HG03520 (cell line): ENCODE results near the gene PNMA1.
A peak's percentile ranks its signal among the peaks of the same experiment; 100 is the strongest.

Experiments
- ATAC-seq: cut with Tn5 transposase; IDR thresholded peaks from one replicate; pipeline ENCODE4 v1.9.1; 2021; ENCODE audit warnings: mild to moderate bottlenecking, moderate library complexity; ENCODE audit not compliant: unreplicated experiment

Gene PNMA1

DNA sequence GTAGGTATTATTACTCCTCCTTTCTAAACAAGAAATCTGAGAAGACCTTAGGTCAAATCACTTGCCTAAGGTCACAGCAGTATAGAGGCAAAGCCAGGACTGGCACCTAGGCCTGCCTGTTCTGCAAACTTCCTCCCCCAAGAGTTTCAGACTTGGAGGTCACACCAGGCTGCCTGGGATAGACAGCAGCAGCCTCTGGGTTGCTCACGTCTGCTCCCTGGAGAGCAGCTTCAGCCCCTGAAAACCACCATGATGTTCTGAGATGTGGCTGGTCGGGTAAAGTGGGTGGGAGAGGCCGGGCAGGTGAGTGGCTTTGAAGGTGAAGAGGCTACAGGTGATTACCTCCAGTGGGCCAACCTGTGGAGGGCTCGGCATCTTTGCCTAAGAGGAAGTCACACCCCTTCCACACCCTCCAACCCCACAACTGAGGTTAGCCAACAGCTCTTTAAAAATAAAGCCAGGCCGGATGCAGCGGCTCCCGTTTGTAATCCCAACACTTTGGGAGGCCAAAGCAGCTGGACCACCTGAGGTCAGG is 37.0 kb upstream of the PNMA1 start:
- no peak for ATAC-seq

DNA sequence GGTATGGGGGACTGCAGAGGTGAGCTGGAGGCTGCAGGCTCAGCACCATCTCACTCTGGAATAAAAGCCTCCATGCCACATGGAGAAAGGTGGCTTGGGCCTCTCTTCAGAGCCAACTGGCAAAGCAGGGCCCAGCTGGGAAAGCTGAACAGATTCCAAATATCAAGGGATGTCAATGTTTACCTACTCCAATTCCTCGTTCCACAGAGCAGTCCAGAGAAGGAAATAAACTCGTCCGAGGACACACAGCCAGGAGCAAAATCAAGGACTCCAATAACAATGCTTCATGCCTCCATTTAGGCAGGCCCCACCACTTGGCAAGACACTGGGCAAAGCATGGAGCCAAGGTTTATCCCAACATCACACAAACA is 36.3 kb upstream of the PNMA1 start:
- no peak for ATAC-seq

DNA sequence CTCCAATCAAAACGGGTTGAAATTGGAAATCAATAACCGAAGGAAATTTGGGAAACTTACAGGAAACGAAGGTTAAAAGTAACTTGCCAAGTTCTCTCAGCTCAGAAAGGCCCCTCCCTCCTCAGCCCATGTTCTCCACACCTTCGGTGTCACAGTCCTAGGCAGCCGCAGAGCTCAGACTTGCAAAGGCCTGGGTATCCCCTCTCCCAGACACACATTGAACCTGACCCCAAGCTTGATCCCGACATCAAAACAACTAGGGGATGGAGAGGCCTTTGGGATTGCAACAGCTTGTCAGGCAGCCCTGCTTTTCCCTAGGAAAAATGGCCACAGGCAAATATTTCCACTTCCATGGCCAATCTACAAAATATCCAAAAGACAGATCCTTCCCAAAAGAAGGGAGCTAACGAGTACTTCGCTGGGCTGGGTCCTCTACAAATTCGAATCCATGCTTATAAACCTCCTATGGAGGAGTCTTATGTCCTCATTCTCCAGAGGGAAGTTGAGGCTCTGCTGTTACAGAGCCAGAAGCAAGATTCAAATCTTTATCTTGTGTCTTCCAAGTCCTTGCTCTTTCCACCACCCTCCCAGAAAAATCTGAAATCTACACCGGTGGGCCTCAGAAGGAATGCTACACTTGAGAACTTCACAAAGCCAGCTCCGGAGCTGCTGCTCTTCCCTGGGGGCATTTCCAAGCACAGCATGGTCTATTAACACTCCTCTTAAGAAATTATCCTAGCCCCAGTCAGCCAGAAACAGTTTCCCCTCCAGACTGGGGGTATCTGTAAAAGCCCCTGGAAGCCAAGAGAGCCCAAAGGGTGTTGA is 35.7 kb upstream of the PNMA1 start:
- ATAC-seq, result no peak

DNA sequence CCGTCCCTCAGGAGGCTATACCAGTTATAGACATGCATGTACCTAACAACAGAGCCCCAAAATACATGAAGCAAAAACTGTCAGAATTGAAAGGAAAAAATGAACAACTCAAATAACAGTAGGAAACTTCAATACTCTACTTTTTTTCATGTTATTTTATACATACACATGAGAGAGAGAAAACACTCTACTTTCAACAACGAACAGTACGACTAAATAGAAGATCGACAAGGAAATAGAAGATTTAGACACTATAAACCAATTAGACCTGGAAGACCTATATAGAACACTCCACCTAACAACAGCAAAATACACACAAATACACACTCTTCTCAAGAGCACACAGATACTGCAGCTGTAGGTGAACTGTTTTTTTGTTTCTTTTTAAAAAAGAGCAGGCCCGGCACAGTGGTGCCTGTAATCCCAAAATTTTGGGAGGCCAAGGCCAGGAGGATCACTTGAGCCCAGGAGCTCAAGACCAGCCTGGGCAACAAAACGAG is 34.7 kb upstream of the PNMA1 start:
- no peak for ATAC-seq

DNA sequence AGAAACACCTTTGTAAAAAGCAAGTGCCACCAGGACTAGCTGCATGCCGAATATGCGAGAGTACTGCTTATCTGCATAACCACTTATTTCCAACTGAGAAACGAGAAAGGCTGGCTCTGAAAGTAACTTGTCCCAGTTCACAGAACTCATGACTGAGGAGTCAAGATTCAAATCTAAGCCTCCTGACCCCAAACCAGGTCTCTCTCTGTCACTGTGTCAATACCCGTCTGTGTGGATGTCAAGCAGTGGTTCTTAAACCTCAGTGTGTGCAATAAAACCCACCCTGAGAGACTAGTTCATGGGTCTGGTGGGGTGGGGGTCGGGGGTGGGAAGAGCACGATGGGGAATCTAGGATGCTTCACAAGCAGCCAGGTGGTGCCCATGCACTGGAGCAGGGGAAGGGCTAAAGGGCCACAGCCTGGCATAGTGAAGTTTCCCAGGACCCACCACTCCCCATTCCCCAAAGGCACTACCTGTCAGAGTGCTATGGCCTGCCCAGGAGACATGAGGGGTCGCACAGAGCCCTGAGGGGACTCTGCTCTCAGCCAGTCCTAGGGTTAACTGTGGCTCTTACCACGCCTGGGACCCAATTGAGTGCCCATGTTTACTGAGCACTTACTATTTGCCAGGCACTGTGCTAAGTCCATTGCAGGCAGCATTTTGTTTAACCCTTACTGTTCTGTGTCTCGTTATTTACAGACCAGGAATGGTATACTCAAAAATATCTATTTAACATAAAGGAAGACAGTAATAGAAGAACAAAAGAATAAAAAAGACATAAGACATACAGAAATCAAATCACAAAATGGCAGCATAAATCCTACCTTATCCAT is 33.4 kb upstream of the PNMA1 start:
- ATAC-seq, result no peak

DNA sequence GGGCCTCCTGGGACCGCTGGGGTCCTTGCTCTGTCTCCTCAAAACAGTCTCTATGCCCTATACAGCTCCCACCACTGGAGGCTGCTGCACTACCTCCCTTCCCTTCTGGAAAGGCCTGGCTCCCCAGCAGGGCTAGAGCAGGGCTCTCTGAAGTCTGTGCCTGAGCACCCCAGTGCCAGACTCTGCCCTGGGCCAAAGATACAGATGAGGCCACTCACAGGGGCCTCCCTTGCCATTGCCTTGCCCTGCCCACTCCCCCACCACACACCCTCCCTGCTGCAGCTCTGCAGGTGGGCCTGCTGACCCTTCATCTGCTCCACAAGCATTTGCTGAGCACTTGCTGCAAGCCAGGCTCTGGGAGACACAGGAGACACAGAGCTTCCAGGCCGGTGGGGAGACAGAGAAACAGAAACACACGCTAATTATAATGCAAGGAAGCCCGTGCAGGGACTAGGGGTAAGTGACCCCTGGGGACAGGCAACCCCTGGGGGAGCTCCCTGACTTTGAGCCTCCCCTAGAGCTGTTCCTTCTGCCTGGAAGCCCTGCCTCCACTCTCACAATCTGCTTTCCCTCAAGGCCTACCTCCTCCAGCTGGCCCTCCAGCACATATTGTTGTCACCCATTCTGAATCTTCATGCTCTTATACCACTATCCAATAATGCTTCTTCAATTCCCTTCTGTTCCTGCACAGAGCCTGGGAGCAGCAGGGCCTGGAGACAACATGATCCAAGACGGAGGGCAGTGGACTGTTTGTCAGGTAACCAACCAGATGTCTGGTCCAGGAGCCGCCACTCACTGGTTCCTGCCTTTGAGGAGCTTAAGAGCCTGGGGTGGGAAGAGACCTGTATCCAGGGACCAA is 32.6 kb upstream of the PNMA1 start:
- no peak for ATAC-seq

DNA sequence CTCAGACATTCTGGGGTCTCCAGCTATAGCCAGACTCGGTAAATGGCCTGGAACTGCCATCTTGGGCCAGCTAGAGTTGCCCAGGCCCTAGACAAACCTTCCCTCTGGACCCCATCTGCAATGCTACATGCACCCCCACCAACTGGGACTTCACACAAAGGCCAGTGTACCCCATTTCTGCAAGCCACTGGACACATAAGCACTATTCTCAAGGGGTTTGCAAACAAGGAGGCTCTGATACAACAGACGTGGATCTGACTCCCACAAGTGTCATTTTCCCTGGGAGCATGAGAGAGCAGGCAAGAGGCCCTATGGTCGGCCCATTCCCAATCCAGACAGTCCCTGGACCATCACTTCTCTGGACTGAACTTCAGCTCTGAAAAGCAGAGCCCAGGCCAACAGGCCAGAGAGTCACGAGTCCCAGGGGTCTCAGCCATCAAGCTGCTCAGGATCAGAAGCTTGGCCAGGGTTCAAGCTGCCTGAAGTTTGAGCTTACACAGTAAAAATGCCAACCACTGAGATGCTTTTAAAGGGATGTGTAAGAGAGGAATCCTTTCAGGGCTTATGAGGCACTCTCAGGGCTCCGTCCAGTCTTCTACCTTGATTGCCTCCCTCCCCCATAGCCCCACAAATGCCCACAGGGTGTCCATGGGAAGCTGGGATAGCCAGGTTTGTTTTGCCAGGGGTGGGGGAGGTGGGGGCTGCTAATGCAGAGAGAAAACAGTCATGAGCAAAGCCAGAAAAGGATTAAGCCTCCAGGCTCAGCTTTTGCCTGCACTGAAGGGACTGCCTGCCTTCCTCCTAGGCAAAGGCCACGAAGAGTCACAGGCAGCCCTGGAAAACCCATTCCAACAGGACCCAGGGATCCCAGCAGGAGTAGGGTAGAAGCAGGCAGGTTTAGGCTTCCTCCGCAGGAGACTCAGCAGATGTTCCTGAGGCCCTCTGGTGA is 31.7 kb upstream of the PNMA1 start:
- ATAC-seq, result no peak

DNA sequence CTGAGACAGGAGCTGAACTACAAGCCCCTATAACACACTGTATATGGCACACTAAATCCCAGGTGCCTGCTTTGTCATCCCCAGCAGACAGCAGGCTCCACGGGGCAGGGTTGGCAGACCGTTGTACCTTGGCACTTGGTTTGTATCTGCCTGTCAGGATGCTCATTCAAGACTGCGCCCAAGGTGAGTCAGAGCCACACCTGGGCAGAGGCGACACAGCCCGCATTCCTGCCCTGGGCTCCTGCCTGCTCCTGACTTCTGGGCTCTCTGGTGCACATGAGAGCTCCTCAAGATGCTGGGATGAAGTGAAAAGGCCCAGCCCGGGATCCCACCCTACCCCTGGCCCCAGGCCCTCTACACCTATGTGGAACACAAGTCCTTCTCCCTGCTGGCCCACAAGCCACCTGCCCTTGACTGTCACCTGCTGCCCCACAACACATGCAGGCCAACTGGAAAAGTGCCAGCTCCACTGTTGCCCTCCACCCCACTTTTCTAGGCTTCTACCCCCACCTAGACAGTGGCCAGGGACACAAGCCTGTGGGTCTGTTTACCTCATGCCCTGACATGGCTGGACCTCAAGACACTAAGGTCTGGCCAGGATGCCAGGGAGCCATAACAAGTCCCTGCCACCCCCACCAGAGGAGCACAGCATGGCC is 30.8 kb upstream of the PNMA1 start:
- no peak for ATAC-seq

DNA sequence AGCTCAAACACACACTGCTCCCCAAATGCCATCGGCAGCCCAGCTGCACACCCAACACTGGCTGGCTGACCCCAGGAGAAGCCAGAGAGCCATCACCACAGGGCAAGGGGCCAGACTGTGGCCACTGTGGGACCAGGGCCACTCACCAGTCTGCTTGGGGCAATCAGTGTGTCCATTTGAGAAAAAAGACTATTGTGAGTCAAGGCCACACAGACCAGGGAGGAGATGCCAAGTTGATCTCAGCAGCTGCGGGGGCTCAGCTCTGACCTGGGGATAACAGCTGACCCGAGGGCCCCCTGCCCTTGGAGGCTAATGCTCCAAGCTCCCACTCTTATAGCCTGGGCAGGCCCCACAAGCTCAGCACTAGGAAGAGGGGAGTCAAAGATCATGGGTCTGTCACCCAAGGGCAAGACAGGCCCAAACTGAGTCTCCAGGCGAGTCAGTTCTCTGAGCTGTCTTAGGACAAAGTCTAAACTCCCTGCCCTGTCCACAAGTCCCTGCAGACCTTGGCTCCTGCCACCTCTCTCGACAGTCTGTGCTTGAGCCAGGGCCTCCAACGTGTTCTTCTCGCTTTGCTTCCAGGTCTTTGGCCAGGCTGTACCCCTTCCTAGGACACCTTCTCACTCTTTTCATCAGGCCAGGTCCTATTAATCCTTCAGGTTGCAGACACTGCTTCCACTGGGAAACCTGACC is 30.1 kb upstream of the PNMA1 start:
- no peak for ATAC-seq

DNA sequence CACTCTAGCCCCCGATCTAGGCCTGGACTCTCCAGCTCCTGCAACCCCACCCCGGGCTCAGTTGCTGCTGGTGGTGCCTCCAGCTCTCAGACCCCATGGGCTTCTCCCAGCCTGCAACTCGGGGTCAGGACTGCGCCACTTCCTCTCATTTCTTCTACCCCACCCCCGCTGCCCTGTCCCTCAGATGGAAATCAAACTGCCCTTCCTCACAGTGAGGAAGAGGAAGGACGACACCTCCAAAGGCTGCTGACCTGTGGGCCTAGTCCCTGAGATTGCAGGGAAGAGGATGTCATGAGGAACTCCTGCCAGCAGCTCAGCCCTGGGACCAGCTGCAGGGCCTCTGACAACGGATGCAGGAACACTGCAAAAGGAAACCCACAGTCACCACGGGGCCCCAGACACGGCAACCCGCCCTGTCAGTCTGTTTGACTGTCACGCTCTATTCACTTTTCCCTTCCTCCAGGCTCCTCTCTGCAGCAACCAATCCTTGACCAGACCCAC is 29.3 kb upstream of the PNMA1 start:
- ATAC-seq, result peak; percentile 38

DNA sequence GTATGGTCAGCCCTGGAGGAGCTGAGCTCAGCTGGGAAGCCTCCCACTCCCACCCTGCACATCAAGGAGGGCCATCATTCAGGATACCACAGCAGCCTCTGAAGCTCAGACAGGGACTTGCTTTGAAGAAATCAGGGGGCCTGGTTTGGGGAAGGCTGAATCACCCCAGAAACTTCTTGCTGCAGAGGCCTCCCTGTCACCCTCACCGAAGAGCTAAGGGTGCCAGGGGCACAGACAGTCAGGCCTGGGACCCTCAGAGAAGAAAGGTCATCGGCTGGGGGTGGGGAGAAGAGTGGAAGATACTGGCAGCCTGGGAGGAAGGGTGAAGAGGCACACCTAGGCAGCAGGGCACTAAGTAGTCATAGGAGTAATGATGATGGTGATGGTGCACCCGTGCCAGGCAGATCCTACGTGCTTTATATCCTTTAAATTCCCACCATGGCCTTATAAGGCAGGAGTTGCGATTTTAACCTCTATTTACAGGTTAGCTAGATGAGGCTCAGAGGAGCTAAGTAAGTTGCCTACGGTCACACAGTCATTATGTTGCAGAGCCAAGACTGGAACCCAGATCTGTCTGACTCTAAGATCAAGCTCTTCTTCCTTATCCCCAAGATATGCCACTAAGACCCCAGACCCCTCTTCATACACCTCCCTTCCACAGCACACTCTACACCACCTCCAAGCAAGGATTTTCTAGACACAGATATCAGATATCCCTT is 28.5 kb upstream of the PNMA1 start:
- no peak for ATAC-seq

DNA sequence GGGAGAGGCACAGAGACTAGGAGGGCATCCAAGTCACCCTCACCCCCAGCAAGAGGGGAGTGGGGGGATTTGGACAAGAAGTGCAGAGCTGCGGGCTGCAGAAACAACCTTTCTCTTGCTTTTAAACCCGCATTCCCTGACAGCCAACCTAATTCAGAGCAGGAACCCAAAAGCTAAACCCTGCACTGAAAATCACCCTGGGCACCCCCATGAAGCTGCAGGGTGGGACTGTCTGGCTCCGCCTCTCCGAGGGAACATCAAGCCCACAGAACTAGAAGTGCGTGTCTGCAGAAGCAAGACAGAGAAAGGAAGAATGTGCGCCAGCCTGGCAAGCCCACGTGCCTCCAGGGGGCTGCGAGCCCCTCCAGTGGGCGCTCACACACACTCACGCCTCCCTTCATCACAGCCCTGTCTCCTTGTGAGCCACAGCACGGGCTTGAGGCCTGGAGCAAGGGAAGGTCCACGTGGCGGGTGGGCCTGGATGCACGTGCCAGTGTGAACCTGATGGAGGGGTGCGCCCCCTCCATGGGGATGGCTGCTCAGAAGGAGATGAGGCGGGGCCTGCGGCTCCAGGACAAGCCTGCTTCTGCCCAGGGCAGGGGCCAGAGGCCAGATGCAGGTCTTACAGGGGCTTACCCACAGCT is 27.8 kb upstream of the PNMA1 start:
- no peak for ATAC-seq

DNA sequence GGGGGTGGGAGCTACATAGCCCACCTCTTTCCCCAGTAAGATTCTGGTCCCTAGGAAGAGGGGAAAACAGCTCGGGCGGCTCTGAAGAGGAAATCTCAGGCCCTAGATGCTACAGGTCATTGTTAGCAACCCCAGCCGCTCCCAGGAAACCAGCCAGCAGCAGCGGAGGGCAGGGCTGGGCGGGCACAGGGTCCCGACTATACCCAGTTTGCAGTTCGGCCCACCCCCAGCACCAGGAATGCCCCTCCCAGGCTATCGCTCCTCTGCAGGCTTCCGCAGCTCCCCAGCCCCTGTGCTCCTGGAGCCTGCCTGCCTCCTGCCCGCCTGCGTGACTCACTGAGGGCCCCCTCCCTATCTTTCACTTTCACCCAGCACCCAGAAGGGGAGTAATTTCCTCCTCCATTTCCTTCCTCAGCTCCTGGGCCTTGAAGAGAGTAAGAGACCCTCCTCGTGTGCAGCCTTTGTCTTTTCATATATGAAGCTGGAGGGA is 27.2 kb upstream of the PNMA1 start:
- no peak for ATAC-seq

DNA sequence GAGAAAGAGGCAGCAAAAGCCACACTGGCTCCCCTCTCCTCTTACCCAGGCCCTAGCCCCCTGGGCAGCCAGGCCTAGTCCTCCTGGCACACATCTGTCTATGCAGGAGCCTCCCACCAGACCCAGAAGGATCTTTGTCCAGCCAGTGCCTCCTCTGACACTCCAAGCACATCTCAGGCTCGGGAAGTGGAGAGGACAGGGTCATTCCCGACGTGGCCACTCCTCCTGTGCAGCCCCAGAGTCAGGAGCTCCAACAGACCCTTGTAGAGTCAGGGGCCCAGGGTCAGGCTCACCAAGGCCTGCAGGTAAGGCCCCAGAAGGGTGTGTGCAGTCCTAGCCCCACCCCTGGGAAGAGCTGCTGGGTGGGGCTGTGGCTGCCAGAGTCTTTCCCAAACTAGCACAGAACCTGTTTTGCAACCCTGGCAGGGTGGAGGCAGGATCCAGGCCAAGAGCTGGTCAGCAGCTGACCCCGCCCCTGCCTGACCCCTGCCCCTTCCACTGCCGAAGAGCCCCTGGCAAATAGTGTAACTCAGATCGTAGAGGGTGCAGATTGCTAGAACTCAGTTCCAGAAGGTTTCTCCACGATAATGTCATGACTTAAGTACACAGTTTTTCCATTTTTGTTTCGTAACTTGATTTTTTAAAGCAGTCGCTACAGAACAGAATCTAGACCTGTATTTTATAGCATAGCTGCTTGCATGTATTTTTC is 26.6 kb upstream of the PNMA1 start:
- no peak for ATAC-seq

DNA sequence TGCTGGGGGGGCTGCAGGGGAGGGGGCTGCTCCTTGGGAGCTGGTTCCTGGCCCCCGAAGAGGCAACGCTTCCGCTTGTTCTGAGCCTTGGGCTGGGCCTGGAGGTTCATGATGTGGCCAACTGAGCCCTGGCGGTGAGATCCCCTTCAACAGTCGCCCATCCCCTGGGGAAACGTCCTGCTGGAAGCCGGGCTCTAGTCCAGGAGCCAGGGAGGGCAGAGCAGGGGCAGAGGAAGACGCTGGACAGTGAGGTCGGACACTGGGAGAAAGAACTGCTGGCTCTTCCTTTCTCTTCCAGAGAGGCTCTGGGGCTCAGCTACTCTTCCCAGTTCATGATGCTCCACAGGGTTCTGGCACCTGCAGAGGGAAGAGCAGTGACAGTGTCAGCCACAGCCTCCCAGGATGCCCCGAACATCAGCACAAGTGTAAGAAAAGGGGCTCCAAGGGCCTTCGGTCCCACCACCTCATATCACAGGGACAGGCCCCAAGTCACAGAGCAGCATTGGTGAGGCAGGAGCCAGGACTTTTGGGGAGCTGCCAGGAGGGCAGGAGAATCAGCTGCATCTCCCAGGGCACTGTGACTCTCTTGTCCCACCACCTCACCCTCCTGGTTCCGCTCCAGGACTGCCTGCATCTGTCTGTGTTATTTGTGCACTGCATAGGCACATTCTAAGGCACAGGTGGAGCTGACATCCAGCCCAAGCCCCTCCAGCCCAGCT is 25.9 kb upstream of the PNMA1 start:
- no peak for ATAC-seq
